Measurements from ENCODE around the gene OS9. TPM values are rescaled to one million over a fixed set of nuclear protein-coding genes. Genes with fewer than 3 reads are reported as not detected.

Gene OS9
- total RNA-seq, 1 experiment from 2014 or later = 186 TPM

- CTCF ChIA-PET = interaction anchor here (0.9 kb wide), 1 partner anchor 9 kb away, joined by 4 read pairs; no protein-coding TSS in a partner anchor
- ATAC-seq (peak; percentile 49), DNase-seq (ENCODE audit: low read depth, low spot score) (no peak)
- Histone ChIP-seq H3K4me3 (ENCODE audit: low read depth in 2 of 2, low read length in 2 of 2) (peak overlapping the region; percentile 37 to 57), H3K36me3 (ENCODE audit: control insufficient read depth, insufficient read depth, low read length) (no peaks in the 10 kb centered on the region; the same call in 1 of the 2 replicates), H3K27ac (ENCODE audit: low read length) (no peak overlapping the region), H3K27me3 (ENCODE audit: control insufficient read depth, insufficient read depth, low read length) (peaks cover 4% of the 10 kb centered on the region; the same call in 1 of the 2 replicates), H3K9me3 (ENCODE audit: control insufficient read depth, insufficient read depth, low read depth, low read length) (no peaks in the 10 kb centered on the region), H3K4me1 (ENCODE audit: control insufficient read depth, insufficient read depth, low read length) (peaks cover 15% of the 10 kb centered on the region)
- in situ Hi-C loops (cut with HindIII; ENCODE audit: low pct_unique_long_range_greater_than_20kb, low sequenced_read_pairs) (no loop called here), intact Hi-C loops (cut with micrococcal nuclease; ENCODE audit: unreplicated experiment) (no loop called here)
- TF ChIP-seq CTCF (IDR thresholded peaks at IDR 0.05) (no peak), SIN3A (IDR thresholded peaks at IDR 0.05; ENCODE audit: borderline replicate concordance, insufficient read depth, low read depth, low read length) (no peak), REST (IDR thresholded peaks at IDR 0.05; ENCODE audit: insufficient read depth in 1 of 2, low read depth in 2 of 2, low read length in 1 of 2) (0 out of 4 replicates have a peak, but pooled peaks of 1 of the 2 experiments have one; percentile 34)
- POLR2A ChIA-PET = no interaction called here
- BruUV-seq (replicated peaks) = no TSS peak
These were observed 71.9 kb downstream of the OS9 start for GRCh38 chr12:57765698-57766463.

GRCh38 chr12:57766464-57767304 is 72.8 kb downstream of the OS9 start, which contains the start of gene CYP27B1:
TSS of gene CYP27B1 (minus strand) at chr12:57767078. CDS start at chr12:57767041, 37 bp downstream.
- Histone ChIP-seq H3K4me1 (ENCODE audit: control insufficient read depth, insufficient read depth, low read length) (peaks cover 15% of the 10 kb centered on the region), H3K4me3 (ENCODE audit: low read depth in 2 of 2, low read length in 2 of 2) (peak within 1 kb of the TSS; percentile 37 to 57), H3K36me3 (ENCODE audit: control insufficient read depth, insufficient read depth, low read length) (no peaks in the 10 kb centered on the region; the same call in 1 of the 2 replicates), H3K27ac (ENCODE audit: low read length) (0 out of 2 replicates have a peak within 1 kb of the TSS, but pooled peaks have one; percentile 31), H3K27me3 (ENCODE audit: control insufficient read depth, insufficient read depth, low read length) (peaks cover 4% of the 10 kb centered on the region; the same call in 1 of the 2 replicates), H3K9me3 (ENCODE audit: control insufficient read depth, insufficient read depth, low read depth, low read length) (no peaks in the 10 kb centered on the region)
- BruUV-seq (replicated peaks) = no TSS peak
- ChIA-PET CTCF (interaction anchor here (0.9 to 1.1 kb wide), 3 partner anchors 10 to 16 kb away, joined by 3 to 5 read pairs (median 4); partner anchors contain the start of gene TSFM), POLR2A (no interaction called here)
- intact Hi-C loops (cut with micrococcal nuclease; ENCODE audit: unreplicated experiment) = no loop called here
- DNase-seq (ENCODE audit: low read depth, low spot score) = no peak
- no peak for TF ChIP-seq SIN3A (IDR thresholded peaks at IDR 0.05; ENCODE audit: borderline replicate concordance, insufficient read depth, low read depth, low read length)
- TF ChIP-seq POLR2AphosphoS5 (IDR thresholded peaks at IDR 0.05; ENCODE audit: low read depth, low read length) = peak; percentile 39
- in situ Hi-C loops (cut with HindIII; ENCODE audit: low pct_unique_long_range_greater_than_20kb, low sequenced_read_pairs) = no loop called here
- ATAC-seq = peak; percentile 56
